HCT116 (cell line): Measurements from ENCODE around the gene RFX2. TPM values are rescaled to one million over a fixed set of nuclear protein-coding genes. Genes with fewer than 3 reads are reported as not detected.

Source experiments
- ATAC-seq: fragments of 200-7000 bp; cut with Tn5 transposase; 2 replicates; pipeline ENCODE4 v1.9.1; 2020; ENCODE audit warnings: mild to moderate bottlenecking, moderate library complexity
- BruUV-seq: library from RNA; stranded (reverse); fragments of 400-500 nt; replicated peaks from 2 replicates; lab custom pipeline; 2021; lab: Mats Ljungman, UMichigan
- CTCF ChIA-PET: fragments of 300-600 bp; sonication (Branson Sonifier 250); formaldehyde crosslinking; loops from one replicate; lab custom pipeline; 2021; ENCODE audit warnings: antibody characterized with exemption; lab: Charles Lee
- POLR2A ChIA-PET: fragments of 300-600, 350-600 bp; sonication (Branson Sonifier 250); formaldehyde crosslinking; loops from one replicate; lab custom pipeline; 2021; ENCODE audit warnings: antibody characterized with exemption; lab: Charles Lee
- RAD21 ChIA-PET, 2 experiments: fragments of 300-600 bp; sonication (Branson Sonifier 250); formaldehyde crosslinking; loops; one replicate each; lab custom pipeline; 2023; ENCODE audit warnings: low total read pairs in 2 of 2; ENCODE audit not compliant: uncharacterized antibody in 2 of 2, unreplicated experiment in 2 of 2, low non-redundant PET in 1 of 2; lab: Charles Lee
- DNase-seq: peaks from one replicate; pipeline ENCODE4 v3.0.0-alpha.2; 2010; ENCODE audit warnings: low read depth, low spot score
- H2AFZ ChIP-seq: fragments of 200-600 bp; shearing (Covaris generic), sonication (generic); 2 replicates; pipeline ENCODE4 v1.6.1; 2017; ENCODE audit warnings: low read depth, mixed run types, mixed read lengths, antibody characterized with exemption, low read length; ENCODE audit not compliant: poor library complexity, severe bottlenecking
- H3K27ac ChIP-seq: 2 replicates; pipeline ENCODE4 v1.5.1; 2012; ENCODE audit warnings: low read depth, low read length
- H3K27me3 ChIP-seq: fragments of 200-600 bp; sonication (generic); 2 replicates; pipeline ENCODE4 v1.6.1; 2016; ENCODE audit warnings: mixed run types, low read length, mixed read lengths; ENCODE audit not compliant: insufficient read depth
- H3K36me3 ChIP-seq, 2 experiments: fragments of 200-500 bp in 1 of 2; fragments of 200-600 bp in 1 of 2; sonication (Bioruptor generic) in 1 of 2; sonication (generic) in 1 of 2; 2 replicates each; pipeline versions ENCODE4 v1.5.1 to v1.6.1; 2014 to 2016; ENCODE audit warnings: low read length in 2 of 2, inconsistent platforms in 1 of 2, mixed read lengths in 1 of 2, mixed run types in 1 of 2; ENCODE audit not compliant: insufficient read depth in 2 of 2, control insufficient read depth in 1 of 2
- H3K4me1 ChIP-seq, 2 experiments: fragments of 200-600 bp in 1 of 2; sonication (generic) in 1 of 2; 2 replicates each; pipeline versions ENCODE4 v1.5.1 to v1.6.1; 2012 to 2017; ENCODE audit warnings: low read length in 2 of 2, inconsistent platforms in 1 of 2, mild to moderate bottlenecking in 1 of 2, mixed read lengths in 1 of 2, mixed run types in 1 of 2, moderate library complexity in 1 of 2; ENCODE audit not compliant: insufficient read depth in 2 of 2, control insufficient read depth in 1 of 2
- H3K4me2 ChIP-seq: fragments of 200-600 bp; sonication (generic); 2 replicates; pipeline ENCODE4 v1.6.1; 2017; ENCODE audit warnings: mixed run types, low read length, mixed read lengths
- H3K4me3 ChIP-seq, 2 experiments: fragments of 200-600 bp in 1 of 2; sonication (generic) in 1 of 2; replicated peaks in 1 of 2; 2 replicates each; pipeline ENCODE4 v1.5.1; 2011 to 2016; ENCODE audit warnings: low read length in 2 of 2, control low read depth in 1 of 2, low read depth in 1 of 2, mild to moderate bottlenecking in 1 of 2, mixed read lengths in 1 of 2, mixed run types in 1 of 2
- H3K79me2 ChIP-seq: fragments of 200-600 bp; sonication (generic); 2 replicates; pipeline ENCODE4 v1.6.1; 2017; ENCODE audit warnings: mild to moderate bottlenecking, mixed run types, low read length, moderate library complexity, mixed read lengths; ENCODE audit not compliant: insufficient read depth
- H3K9ac ChIP-seq: fragments of 200-600 bp; sonication (generic); 2 replicates; pipeline ENCODE4 v1.6.1; 2016; ENCODE audit warnings: low read length, mixed read lengths
- H3K9me2 ChIP-seq: fragments of 200-600 bp; sonication (generic), shearing (Covaris generic); 2 replicates; pipeline ENCODE4 v1.6.1; 2017; ENCODE audit warnings: mixed run types, mild to moderate bottlenecking, moderate library complexity; ENCODE audit not compliant: insufficient read depth
- H3K9me3 ChIP-seq, 2 experiments: fragments of 200-500 bp in 1 of 2; fragments of 200-600 bp in 1 of 2; sonication (Bioruptor generic) in 1 of 2; sonication (generic) in 1 of 2; 2 replicates each; pipeline ENCODE4 v1.6.1; 2014 to 2017; ENCODE audit warnings: low read length in 2 of 2, mixed read lengths in 2 of 2, inconsistent platforms in 1 of 2, low read depth in 1 of 2, mild to moderate bottlenecking in 1 of 2, mixed run types in 1 of 2, moderate library complexity in 1 of 2; ENCODE audit not compliant: control insufficient read depth in 1 of 2, insufficient read depth in 1 of 2
- H4K20me1 ChIP-seq: fragments of 200-600 bp; sonication (generic), shearing (Covaris generic); 2 replicates; pipeline ENCODE4 v1.6.1; 2017; ENCODE audit warnings: mixed run types, mild to moderate bottlenecking, moderate library complexity; ENCODE audit not compliant: insufficient read depth
- CEBPB ChIP-seq: IDR thresholded peaks from 2 replicates; pipeline ENCODE4 v1.6.1; 2012; ENCODE audit warnings: low read depth
- ELF1 ChIP-seq: IDR thresholded peaks from 2 replicates; pipeline ENCODE4 v1.6.1; 2012; ENCODE audit warnings: low read depth, borderline replicate concordance
- EZH2 ChIP-seq: fragments of 200-600 bp; sonication (generic); IDR thresholded peaks from 2 replicates; pipeline ENCODE4 v1.6.1; 2017; ENCODE audit warnings: antibody characterized with exemption, mixed run types
- FOSL1 ChIP-seq: IDR thresholded peaks from 2 replicates; pipeline ENCODE4 v1.6.1; 2012; ENCODE audit warnings: low read depth
- JUND ChIP-seq: IDR thresholded peaks from 2 replicates; pipeline ENCODE4 v1.6.1; 2012
- POLR2AphosphoS5 ChIP-seq: IDR thresholded peaks from 2 replicates; pipeline ENCODE4 v1.6.1; 2011; ENCODE audit warnings: mild to moderate bottlenecking, low read depth, low read length, moderate library complexity
- RAD21 ChIP-seq: IDR thresholded peaks from 2 replicates; pipeline ENCODE4 v1.6.1; 2012; ENCODE audit warnings: low read depth, mild to moderate bottlenecking
- SIN3A ChIP-seq: IDR thresholded peaks from 2 replicates; pipeline ENCODE4 v1.6.1; 2012; ENCODE audit warnings: low read depth
- SRF ChIP-seq: IDR thresholded peaks from 2 replicates; pipeline ENCODE4 v1.6.1; 2012; ENCODE audit warnings: low read depth
- YY1 ChIP-seq: IDR thresholded peaks from 2 replicates; pipeline ENCODE4 v1.6.1; 2011; ENCODE audit warnings: low read length, low read depth, moderate library complexity, mild to moderate bottlenecking; ENCODE audit not compliant: insufficient replicate concordance; ENCODE audit errors: extremely low read depth
- ZFX ChIP-seq: fragments of 450-650 bp; IDR thresholded peaks from 2 replicates; pipeline ENCODE4 v1.6.1; 2017
- intact Hi-C: fragments of 100-400 bp; cut with micrococcal nuclease; formaldehyde crosslinking; loops from 2 replicates; pipeline ENCODE4 v1.10.0; 2022
- total RNA-seq: library from RNA; stranded (reverse); gene quantifications from one replicate; pipeline ENCODE4 v1.2.1, GENCODE V29; 2021; ENCODE audit not compliant: unreplicated experiment
- TF ChIP-seq, protein P1 (sequence below): IDR thresholded peaks from 2 replicates; pipeline ENCODE4 v1.6.1; 2012
- TF ChIP-seq, protein P2 (sequence below): IDR thresholded peaks from 2 replicates; pipeline ENCODE4 v1.6.1; 2012
- TF ChIP-seq, protein P3 (sequence below): IDR thresholded peaks from 2 replicates; pipeline ENCODE4 v1.6.1; 2011; ENCODE audit warnings: mild to moderate bottlenecking, low read length, moderate library complexity; ENCODE audit not compliant: insufficient replicate concordance; ENCODE audit errors: extremely low read depth
- TF ChIP-seq, protein P4 (sequence below): IDR thresholded peaks from 2 replicates; pipeline ENCODE4 v1.6.1; 2012; ENCODE audit warnings: low read depth

The RFX2 gene
- total RNA-seq, 1 experiment from 2014 or later: 13.7 TPM

DNA sequence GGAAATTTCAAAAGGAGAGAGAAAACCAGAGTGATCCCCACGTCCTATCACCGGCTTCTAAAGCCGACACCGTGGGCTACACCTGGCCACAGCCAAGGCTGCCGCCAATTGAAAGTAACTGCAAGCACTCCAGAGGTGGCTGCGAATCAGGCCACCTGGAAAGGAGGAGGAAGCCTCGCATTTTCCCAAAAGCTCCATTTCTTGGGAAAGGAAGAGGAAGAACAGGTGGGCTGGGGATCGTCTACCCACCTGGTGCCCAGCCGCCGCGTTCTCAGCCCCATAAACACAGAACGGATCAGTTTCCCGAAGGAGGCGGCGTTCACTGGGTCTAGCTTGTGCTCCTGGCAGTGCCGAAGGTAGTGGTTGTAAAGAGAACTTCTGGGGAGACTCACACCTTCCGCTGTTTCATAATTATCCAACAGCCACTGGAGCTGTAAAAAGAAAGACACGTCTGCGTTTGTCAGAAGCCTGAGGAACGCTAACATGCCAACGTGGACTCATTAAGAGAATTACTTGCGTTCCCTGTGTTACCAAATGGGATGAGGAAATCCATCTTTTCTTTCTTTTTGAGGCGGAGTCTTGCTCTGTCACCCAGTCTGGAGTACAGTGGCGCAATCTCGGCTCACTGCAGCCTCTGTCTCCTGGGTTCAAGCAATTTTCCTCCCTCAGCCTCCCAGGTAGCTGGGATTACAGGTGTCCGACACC lies 94.3 kb downstream of the RFX2 start:
- intact Hi-C loops: no loop called here
- H2AFZ ChIP-seq: no peak overlapping the region
- H3K79me2 ChIP-seq: no peaks in the 10 kb centered on the region
- ChIA-PET POLR2A (no interaction called here), CTCF (no interaction called here)
- H3K4me2 ChIP-seq: no peak overlapping the region
- TF ChIP-seq, protein P1, sequence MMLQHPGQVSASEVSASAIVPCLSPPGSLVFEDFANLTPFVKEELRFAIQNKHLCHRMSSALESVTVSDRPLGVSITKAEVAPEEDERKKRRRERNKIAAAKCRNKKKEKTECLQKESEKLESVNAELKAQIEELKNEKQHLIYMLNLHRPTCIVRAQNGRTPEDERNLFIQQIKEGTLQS: no peak
- TF ChIP-seq FOSL1: no peak
- TF ChIP-seq, all 23 proteins: peak for 0
- H3K9ac ChIP-seq: no peak overlapping the region
- no peak for DNase-seq
- H4K20me1 ChIP-seq: no peaks in the 10 kb centered on the region
- no peak for ATAC-seq
- RAD21 ChIA-PET: no interaction called here
- H3K36me3 ChIP-seq: no peaks in the 10 kb centered on the region
- H3K9me3 ChIP-seq: no peaks in the 10 kb centered on the region
- no peaks in the 10 kb centered on the region for H3K4me1 ChIP-seq
- H3K9me2 ChIP-seq: no peaks in the 10 kb centered on the region
- H3K27ac ChIP-seq: no peak overlapping the region
- no peak overlapping the region for H3K4me3 ChIP-seq
- no peaks in the 10 kb centered on the region for H3K27me3 ChIP-seq
- BruUV-seq: no TSS peak

DNA sequence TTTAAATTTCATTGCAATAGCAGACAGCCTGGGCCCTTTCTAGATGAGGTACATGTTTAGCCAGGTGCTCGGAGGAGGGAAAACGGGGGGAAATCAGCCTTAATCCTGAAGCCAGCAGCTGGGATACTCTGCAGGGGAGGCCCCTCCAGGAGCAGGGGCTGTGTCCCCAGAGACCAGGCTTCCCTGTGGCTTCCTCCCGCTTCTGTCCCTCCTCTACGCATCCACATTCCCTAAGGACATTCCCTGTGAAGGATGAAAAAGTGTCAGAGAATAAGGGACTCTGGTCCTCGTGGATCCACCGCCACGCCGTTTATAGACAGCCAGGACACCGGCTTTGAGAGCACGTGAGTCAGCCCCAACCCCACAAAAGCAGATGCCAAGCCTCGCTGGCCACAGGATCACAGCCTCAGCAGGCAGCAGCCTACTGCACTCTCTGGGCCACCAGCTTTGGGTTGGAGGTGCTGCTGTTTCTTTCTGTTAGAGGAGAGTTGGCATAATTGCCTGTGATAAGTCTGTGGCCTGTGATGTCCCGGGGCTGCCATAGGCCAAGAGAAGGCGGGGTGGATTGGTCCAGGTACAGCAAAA lies 95.7 kb downstream of the RFX2 start:
- H3K9ac ChIP-seq: no peak overlapping the region
- no peak overlapping the region for H3K4me2 ChIP-seq
- no peaks in the 10 kb centered on the region for H3K36me3 ChIP-seq
- no peak overlapping the region for H2AFZ ChIP-seq
- no peak overlapping the region for H3K4me3 ChIP-seq
- no peak overlapping the region for H3K27ac ChIP-seq
- BruUV-seq: no TSS peak
- no peaks in the 10 kb centered on the region for H4K20me1 ChIP-seq
- RAD21 ChIA-PET: no interaction called here
- CTCF ChIA-PET: no interaction called here
- DNase-seq: no peak
- no peaks in the 10 kb centered on the region for H3K9me2 ChIP-seq
- no peak for ATAC-seq
- no peaks in the 10 kb centered on the region for H3K27me3 ChIP-seq
- intact Hi-C loops: no loop called here
- POLR2A ChIA-PET: no interaction called here
- H3K4me1 ChIP-seq: no peaks in the 10 kb centered on the region
- H3K9me3 ChIP-seq: no peaks in the 10 kb centered on the region
- H3K79me2 ChIP-seq: no peaks in the 10 kb centered on the region
- TF ChIP-seq SRF (no peak), SIN3A (no peak), ELF1 (no peak), CEBPB (no peak), YY1 (no peak), ZFX (no peak), RAD21 (no peak), JUND (no peak), POLR2AphosphoS5 (no peak), EZH2 (no peak)
- TF ChIP-seq, protein P2, sequence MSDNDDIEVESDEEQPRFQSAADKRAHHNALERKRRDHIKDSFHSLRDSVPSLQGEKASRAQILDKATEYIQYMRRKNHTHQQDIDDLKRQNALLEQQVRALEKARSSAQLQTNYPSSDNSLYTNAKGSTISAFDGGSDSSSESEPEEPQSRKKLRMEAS: no peak
- TF ChIP-seq, protein P3, sequence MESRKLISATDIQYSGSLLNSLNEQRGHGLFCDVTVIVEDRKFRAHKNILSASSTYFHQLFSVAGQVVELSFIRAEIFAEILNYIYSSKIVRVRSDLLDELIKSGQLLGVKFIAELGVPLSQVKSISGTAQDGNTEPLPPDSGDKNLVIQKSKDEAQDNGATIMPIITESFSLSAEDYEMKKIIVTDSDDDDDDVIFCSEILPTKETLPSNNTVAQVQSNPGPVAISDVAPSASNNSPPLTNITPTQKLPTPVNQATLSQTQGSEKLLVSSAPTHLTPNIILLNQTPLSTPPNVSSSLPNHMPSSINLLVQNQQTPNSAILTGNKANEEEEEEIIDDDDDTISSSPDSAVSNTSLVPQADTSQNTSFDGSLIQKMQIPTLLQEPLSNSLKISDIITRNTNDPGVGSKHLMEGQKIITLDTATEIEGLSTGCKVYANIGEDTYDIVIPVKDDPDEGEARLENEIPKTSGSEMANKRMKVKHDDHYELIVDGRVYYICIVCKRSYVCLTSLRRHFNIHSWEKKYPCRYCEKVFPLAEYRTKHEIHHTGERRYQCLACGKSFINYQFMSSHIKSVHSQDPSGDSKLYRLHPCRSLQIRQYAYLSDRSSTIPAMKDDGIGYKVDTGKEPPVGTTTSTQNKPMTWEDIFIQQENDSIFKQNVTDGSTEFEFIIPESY: no peak
- TF ChIP-seq, protein P4, sequence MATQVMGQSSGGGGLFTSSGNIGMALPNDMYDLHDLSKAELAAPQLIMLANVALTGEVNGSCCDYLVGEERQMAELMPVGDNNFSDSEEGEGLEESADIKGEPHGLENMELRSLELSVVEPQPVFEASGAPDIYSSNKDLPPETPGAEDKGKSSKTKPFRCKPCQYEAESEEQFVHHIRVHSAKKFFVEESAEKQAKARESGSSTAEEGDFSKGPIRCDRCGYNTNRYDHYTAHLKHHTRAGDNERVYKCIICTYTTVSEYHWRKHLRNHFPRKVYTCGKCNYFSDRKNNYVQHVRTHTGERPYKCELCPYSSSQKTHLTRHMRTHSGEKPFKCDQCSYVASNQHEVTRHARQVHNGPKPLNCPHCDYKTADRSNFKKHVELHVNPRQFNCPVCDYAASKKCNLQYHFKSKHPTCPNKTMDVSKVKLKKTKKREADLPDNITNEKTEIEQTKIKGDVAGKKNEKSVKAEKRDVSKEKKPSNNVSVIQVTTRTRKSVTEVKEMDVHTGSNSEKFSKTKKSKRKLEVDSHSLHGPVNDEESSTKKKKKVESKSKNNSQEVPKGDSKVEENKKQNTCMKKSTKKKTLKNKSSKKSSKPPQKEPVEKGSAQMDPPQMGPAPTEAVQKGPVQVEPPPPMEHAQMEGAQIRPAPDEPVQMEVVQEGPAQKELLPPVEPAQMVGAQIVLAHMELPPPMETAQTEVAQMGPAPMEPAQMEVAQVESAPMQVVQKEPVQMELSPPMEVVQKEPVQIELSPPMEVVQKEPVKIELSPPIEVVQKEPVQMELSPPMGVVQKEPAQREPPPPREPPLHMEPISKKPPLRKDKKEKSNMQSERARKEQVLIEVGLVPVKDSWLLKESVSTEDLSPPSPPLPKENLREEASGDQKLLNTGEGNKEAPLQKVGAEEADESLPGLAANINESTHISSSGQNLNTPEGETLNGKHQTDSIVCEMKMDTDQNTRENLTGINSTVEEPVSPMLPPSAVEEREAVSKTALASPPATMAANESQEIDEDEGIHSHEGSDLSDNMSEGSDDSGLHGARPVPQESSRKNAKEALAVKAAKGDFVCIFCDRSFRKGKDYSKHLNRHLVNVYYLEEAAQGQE: no peak
